Spleen (tissue), 7 donors: ENCODE results near the gene OLIG2.

Source experiments
- POLR2A ChIP-seq, 3 donors: fragments of 450-650 bp; IDR thresholded peaks; one replicate each; pipeline ENCODE4 v1.5.1; 2017; ENCODE audit warnings: antibody characterized with exemption in 3 of 3, mild to moderate bottlenecking in 1 of 3
- POLR2AphosphoS5 ChIP-seq, 3 donors: sonication (generic); formaldehyde crosslinking; IDR thresholded peaks; one replicate each; pipeline ENCODE4 v1.5.1; 2017; ENCODE audit warnings: antibody characterized with exemption in 3 of 3
- TF ChIP-seq, protein P1 (sequence below), 11 experiments: fragments of 200-600 bp in 7 of 11; fragments of 450-650 bp in 4 of 11; sonication (generic) in 4 of 11; IDR thresholded peaks in 8 of 11; conservative IDR thresholded peaks in 3 of 11; 1 replicate in 7 of 11; 2 replicates in 4 of 11; pipeline versions ENCODE4 v1.4.0 to v1.8.0; 2016 to 2021; ENCODE audit warnings: antibody characterized with exemption in 11 of 11, inconsistent platforms in 4 of 11, mild to moderate bottlenecking in 1 of 11
- donor health status: DM: no; HTN: no; CAD: no; lungs with moderate emphysema.
- donor health status: DM: no; HTN: no; CAD: no.
- donor health status: DM: no; HTN: no; CAD: no.

DNA sequence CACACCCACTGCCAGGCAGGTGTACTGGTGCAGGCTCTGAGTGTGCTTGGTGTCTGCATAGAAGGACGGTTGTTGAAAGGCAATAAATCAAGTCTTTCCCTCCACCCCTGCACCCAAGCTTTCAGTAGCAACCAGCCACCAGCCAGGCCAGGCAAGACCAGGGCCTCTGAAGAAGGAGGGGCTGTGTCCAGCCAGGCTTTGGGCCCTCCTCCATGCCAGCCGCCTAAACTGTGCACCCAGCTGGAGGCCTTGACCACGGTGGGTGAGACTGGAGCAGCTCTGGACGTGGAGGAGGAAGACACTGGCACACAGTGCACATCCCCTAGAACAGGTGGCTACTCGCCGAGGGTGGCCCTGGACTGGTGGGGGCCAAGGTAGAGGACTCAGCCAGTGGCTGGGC, 4.9 kb downstream of the OLIG2 start:
- TF ChIP-seq, protein P1, sequence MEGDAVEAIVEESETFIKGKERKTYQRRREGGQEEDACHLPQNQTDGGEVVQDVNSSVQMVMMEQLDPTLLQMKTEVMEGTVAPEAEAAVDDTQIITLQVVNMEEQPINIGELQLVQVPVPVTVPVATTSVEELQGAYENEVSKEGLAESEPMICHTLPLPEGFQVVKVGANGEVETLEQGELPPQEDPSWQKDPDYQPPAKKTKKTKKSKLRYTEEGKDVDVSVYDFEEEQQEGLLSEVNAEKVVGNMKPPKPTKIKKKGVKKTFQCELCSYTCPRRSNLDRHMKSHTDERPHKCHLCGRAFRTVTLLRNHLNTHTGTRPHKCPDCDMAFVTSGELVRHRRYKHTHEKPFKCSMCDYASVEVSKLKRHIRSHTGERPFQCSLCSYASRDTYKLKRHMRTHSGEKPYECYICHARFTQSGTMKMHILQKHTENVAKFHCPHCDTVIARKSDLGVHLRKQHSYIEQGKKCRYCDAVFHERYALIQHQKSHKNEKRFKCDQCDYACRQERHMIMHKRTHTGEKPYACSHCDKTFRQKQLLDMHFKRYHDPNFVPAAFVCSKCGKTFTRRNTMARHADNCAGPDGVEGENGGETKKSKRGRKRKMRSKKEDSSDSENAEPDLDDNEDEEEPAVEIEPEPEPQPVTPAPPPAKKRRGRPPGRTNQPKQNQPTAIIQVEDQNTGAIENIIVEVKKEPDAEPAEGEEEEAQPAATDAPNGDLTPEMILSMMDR (IDR thresholded peaks at IDR 0.05 in 8 of 11, conservative IDR thresholded peaks at IDR 0.05 in 3 of 11): no peak
- TF ChIP-seq POLR2AphosphoS5 (IDR thresholded peaks at IDR 0.05) (no peak), POLR2A (IDR thresholded peaks at IDR 0.05) (no peak)
